ENCODE data around the gene ACAD8.

Gene ACAD8

GRCh38 chr11:134292661-134293060 lies 39.3 kb downstream of the ACAD8 start:
- no peak for DNase-seq

- DNase-seq, result no peak
Measured at GRCh38 chr11:134293119-134294113, 40.0 kb downstream of the ACAD8 start.

GRCh38 chr11:134294664-134295063 lies 41.3 kb downstream of the ACAD8 start:
- no peak for DNase-seq

GRCh38 chr11:134312223-134312622 lies 58.9 kb downstream of the ACAD8 start:
- no peak for DNase-seq

- DNase-seq, result no peak
Measured at GRCh38 chr11:134312807-134313206, 59.4 kb downstream of the ACAD8 start.

- DNase-seq, result no peak
Measured at GRCh38 chr11:134313379-134313778, 60.0 kb downstream of the ACAD8 start.

- DNase-seq, result peak; percentile 76 to 94
Measured at GRCh38 chr11:134313821-134314607, 60.6 kb downstream of the ACAD8 start.

Measured in NCI-H524 (cell line).